NCI-H2081 (cell line): ENCODE data around the gene GAREM1.
"Not testable (repeated sequence)": the region's sequence is repeated elsewhere in the genome, so short reads cannot be mapped to it uniquely, and the experiment has no call there.

Source experiments
- DNase-seq, 2 experiments: peaks; one replicate each; lab custom pipeline; 2025; lab: John Stamatoyannopoulos, UW

Gene GAREM1

GRCh38 chr18:32371384-32371783, 99.3 kb downstream of the GAREM1 start:
- DNase-seq, result no peak

DNA sequence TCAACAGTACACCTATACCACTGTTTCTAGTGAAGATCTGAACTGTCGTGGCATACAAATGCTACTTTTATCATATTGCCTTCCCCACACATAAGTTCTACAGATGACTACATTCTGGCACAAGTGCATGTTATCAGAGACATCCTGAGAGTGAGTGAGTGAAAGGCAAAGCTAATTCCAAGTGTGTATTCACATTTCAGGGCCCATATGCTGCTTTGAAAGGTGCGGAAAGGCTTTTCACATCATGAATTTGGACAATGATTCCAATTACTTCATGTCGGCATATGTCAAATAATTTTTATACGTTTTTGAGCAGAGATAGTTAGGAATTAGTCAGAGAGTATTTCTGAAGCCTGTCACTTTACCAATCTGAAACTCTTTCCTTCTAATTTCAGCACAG, 101.7 kb downstream of the GAREM1 start:
- DNase-seq, result no peak

DNA sequence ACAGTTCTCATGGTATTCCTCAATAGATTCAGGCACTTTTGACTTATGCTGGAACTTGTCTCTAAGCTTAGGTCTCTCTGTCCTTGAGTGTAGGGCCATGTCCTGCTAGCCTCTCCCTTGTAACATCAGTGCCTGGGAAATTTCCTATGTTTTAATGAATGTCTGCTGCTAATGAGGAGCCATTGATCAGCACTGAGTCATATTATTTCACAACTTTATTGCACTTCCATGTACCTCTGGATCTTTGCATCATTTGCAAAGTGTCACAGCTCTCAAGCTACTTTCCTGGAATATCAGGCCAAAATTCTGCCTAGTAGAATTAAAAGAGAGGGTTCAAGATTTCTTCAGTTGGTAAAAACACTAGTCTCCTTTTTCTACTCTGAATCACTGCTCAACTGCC, 102.5 kb downstream of the GAREM1 start:
- no peak for DNase-seq

- DNase-seq, result no peak
Observed at GRCh38 chr18:32366586-32367538, 103.8 kb downstream of the GAREM1 start.

DNA sequence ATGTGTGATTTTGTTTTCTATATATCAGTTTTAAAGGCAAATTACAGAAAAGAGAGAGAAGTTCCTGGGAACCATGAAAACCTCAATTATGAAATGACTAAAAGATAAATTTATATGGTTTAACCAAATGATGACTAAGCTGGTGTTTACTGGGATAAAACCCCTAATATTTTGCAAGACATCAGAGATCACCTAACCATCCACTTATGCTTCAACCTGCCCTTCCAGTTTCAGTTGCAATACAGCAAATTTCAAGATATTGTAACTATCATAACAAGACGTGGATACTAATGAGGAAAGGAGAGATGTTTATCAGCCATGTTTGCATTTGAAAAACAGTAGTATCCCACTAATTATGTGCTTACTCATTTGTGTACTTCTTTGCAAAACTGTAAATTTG, 108.2 kb downstream of the GAREM1 start:
- DNase-seq, result no peak

DNA sequence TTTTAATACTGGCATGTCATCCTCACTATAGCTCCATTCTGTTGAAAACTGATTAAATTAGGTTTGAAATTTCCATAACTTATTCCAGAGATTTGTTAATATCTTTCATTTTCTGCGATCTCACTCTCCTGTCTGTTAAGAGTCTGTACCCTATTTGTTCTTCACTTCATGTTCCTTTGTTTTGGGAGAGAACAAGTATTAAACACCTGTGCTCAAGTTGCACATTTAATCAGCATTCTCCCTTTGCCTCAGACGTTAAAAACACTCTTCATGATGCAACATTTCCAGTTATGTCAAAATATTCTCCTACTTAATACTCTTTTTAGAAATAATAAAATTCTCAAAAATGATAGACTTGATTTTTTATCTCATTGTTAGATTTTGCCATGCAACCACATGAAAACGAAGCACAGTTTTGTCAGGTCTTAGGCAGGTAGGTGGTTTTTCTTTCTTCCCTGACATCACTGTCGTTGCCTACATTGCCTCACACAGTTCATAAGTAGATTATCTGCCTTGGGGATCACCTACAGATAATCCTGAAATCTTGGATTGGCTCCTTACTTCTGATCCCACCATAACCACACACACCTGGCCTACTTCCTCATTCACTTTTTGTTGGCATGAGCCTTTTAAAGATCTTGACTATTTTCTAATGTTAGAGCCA, 109.9 kb downstream of the GAREM1 start:
- no peak for DNase-seq

- no peak for DNase-seq
Observed at GRCh38 chr18:32358529-32358928, 112.2 kb downstream of the GAREM1 start.

- no peak for DNase-seq
Observed at GRCh38 chr18:32358075-32358474, 112.6 kb downstream of the GAREM1 start.

GRCh38 chr18:32355896-32356295, 114.8 kb downstream of the GAREM1 start:
- DNase-seq, result no peak

- no peak for DNase-seq
Observed at GRCh38 chr18:32354518-32354917, 116.2 kb downstream of the GAREM1 start.

DNA sequence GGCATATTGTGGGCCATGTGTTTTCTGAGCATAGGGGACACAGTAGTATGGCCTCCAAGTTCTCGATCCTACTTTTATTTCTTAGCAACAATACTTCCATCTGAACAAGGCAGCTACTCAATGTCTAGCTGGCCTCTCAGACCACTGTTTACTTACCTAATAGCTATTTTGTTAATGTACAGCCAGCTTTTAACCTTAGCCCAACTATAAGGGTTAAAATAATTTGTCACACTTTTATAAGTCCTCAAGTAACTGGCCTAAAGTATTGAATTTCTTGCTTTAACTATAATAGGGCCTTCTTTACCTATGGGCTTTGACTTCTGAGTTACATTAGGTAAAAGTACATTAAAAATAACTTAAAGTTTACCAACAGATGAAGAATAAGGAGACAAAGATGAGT, 117.4 kb downstream of the GAREM1 start:
- DNase-seq, result no peak

GRCh38 chr18:32351032-32351431, 119.7 kb downstream of the GAREM1 start:
- no peak for DNase-seq

DNA sequence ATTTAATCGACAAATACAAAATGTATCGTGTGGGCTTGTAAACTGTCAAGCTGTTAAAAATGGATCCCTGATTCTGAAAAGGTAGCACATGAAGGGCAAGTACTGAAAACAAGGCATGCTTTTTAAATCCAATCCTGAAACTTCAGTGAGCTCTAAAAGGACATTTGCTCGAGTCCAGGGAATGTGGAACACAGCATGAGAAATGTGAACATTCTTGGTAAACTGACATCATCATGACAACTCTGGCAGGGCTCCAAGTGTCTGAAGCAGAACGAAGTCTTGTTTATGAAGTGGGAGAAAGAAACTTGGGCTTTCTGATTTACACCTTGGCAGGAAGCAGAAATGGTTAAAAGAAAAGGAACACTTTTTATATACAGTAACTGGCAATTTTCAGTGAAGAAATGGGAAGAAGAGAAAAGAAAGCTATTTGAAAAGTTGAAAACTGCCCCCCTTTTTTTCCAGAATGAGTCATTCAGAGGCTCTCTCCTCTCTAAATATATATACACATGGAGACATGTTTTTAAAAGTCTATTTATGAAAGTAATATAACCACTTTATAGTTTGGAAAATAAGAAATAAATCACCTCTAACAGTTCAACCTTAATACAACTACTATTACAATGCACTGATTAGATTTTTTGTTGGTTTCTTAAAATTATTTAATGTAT, 120.8 kb downstream of the GAREM1 start:
- DNase-seq, result no peak

- DNase-seq, result no peak
Observed at GRCh38 chr18:32346671-32347070, 124.0 kb downstream of the GAREM1 start.

- DNase-seq, result no peak
Observed at GRCh38 chr18:32343634-32344033, 127.0 kb downstream of the GAREM1 start.

DNA sequence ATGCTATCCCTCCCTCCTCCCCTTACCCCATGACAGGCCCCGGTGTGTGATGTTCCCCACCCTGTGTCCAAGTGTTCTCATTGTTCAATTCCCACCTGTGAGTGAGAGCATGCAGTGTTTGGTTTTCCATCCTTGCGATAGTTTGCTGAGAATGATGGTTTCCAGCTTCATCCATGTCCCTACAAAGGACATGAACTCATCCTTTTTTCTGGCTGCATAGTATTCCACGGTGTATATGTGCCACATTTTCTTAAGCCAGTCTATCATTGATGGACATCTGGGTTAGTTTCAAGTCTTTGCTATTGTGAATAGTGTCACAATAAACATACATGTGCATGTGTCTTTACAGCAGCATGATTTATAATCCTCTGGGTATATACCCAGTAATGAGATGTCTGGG, 129.6 kb downstream of the GAREM1 start:
- DNase-seq, result not testable (repeated sequence)

GRCh38 chr18:32339045-32339444, 131.6 kb downstream of the GAREM1 start:
- DNase-seq, result no peak

DNA sequence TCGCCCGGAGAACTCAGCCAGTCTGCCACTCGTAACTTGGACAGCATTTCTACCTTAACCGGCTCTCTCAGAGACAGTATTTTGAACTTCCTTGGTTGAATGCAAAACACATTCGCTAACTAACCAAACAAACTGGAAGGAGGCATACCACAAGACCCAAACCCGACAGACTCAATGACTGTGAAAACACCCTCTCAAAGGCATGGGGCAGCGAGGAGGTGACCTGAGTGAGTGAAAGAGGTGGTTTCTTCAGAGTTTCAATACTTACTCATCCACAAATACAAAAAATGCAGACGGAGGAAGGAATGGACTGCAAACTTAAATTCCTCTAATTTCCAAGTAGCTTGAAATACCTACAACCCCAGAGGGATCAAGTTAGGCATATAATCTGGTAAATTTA, 132.9 kb downstream of the GAREM1 start:
- no peak for DNase-seq

GRCh38 chr18:32337347-32337746, 133.3 kb downstream of the GAREM1 start:
- no peak for DNase-seq

GRCh38 chr18:32335228-32335627, 135.5 kb downstream of the GAREM1 start:
- DNase-seq, result no peak

DNA sequence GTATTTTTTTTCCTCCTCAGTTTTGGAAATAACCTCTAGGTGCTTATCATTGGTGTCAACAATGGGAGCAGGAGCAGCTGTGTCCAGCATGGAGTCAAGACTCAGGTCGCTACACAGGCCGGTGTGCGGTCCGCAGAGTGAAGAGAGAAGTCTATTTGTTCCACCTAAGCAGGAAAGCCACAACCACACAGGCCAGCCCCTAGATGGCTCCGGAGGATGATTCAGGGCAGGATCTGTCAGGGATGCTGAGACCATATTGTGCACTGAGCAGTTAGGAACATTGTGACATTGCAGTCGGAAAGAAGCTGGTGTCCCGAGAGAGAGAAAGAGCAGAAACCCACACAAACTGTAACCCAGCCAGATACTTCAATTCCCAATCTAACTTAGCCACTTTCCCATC, 136.9 kb downstream of the GAREM1 start:
- peak in 1 of 2 experiments; percentile 23 for DNase-seq

GRCh38 chr18:32332708-32333107, 138.0 kb downstream of the GAREM1 start:
- no peak for DNase-seq

GRCh38 chr18:32328974-32329373, 141.7 kb downstream of the GAREM1 start:
- DNase-seq, result no peak
